GM12873 (cell line): ENCODE measurements around the gene SLC44A1.

ENCODE experiments used
- TF ChIP-seq, protein P1 (sequence below): IDR thresholded peaks from 2 replicates; pipeline ENCODE4 v1.5.1; 2012; ENCODE audit warnings: low read depth, mild to moderate bottlenecking, moderate library complexity, low read length, control low read depth; ENCODE audit not compliant: insufficient read depth; ENCODE audit errors: missing control alignments

SLC44A1 gene

DNA sequence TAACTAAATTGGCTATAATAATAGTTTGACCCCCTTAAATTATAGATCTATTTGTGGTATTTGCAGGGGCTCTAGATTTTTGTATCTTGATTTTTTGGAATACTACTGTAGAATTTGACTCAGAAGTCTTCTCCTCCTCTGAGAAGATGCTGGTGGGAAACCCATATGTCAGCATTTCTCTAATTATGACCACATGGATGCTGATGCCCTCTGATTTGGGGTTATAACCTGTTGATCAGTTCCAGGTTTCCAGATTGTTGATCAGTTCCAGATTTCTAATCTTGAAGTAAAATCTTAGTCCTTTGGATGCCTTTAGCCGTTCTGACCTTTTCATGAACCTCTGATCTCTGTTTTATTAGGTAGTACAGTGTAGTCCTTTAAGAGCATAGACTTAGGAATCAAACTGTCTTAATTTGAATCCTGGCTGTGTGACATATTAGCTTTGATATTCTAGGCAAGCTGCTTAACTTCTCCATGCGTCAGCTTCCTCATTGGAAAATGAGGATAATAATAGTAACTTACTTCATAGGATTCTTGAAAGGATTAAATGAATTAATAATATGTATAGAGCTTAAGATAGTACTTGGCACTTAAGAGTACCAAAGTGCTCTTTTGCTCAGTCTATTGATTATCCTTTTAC is 211.5 kb downstream of the SLC44A1 start:
- TF ChIP-seq, protein P1, sequence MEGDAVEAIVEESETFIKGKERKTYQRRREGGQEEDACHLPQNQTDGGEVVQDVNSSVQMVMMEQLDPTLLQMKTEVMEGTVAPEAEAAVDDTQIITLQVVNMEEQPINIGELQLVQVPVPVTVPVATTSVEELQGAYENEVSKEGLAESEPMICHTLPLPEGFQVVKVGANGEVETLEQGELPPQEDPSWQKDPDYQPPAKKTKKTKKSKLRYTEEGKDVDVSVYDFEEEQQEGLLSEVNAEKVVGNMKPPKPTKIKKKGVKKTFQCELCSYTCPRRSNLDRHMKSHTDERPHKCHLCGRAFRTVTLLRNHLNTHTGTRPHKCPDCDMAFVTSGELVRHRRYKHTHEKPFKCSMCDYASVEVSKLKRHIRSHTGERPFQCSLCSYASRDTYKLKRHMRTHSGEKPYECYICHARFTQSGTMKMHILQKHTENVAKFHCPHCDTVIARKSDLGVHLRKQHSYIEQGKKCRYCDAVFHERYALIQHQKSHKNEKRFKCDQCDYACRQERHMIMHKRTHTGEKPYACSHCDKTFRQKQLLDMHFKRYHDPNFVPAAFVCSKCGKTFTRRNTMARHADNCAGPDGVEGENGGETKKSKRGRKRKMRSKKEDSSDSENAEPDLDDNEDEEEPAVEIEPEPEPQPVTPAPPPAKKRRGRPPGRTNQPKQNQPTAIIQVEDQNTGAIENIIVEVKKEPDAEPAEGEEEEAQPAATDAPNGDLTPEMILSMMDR, result no peak

DNA sequence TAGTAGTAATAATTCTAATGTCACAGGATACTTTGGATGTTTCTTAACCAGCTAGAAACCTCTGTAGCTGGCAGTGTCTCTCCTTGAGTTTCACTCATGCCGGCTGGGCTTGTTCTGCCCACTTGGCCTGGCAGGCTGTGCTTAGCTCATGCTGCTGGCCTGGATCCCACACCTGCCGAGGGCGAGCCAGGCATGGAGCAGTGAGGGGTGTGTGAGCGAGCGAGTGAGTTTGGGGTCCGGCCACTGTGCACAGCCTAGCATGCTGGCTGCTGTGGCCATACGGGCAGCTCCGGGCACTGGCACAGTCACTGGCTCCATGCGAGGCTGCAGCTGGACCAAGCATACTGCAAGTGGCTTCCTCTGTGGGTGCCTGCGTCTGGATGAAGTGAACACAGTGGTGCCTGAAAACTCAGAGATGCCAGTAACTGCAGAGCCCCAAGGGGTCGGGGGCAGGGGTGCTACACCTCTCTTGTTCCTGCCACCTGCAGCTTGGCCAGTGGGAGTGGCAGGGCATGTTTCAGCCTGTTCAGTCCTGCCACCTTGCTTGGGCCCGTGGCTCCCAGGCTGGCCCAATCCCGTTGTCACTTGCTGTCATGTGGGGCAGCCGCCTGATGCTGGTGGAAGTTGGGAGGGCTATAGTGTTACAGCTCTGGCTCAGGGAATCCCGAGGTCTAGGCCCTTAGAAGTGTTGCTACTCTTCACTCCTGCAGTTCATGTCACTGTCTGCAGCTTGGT is 213.3 kb downstream of the SLC44A1 start:
- TF ChIP-seq, protein P1, result no peak

DNA sequence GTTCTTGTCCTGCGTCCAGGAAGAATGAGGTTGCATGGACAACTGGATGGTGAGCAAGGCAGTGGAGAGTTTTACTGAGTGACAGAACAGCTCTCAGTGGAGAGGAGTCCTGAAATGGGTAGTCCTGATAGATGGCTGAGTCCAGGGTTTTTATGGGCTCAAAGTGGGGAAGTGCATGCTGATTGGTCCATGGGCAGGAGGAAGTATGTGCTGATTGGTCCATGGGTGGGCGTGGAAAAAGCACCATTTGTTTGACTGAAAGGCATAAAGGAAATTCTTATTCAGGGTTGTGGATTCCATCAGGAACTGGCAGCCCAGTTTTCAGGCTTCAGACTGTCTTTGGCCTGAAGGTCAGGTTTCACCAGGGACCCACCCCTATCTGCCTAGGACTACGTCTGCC is 214.0 kb downstream of the SLC44A1 start:
- TF ChIP-seq, protein P1, result no peak

DNA sequence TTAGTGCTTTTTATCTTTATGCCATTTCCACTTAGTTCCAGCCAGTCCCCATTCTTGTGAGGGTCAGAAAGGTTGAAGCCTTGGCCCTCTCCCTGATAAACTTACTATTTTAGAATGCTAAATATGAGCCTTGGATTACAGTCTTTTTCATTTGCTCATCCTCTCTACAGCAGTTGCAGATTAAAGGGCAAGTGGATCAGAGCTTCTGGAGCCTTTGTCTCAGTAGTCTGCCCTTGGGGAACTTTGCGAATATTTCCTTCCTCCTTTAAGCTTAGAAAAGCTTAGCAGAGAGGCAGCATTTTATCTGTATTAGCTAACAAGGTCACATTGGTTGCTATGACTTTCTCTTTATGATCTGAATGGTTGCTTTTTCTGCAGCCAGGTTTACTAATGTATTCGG is 214.9 kb downstream of the SLC44A1 start:
- TF ChIP-seq, protein P1, result no peak

DNA sequence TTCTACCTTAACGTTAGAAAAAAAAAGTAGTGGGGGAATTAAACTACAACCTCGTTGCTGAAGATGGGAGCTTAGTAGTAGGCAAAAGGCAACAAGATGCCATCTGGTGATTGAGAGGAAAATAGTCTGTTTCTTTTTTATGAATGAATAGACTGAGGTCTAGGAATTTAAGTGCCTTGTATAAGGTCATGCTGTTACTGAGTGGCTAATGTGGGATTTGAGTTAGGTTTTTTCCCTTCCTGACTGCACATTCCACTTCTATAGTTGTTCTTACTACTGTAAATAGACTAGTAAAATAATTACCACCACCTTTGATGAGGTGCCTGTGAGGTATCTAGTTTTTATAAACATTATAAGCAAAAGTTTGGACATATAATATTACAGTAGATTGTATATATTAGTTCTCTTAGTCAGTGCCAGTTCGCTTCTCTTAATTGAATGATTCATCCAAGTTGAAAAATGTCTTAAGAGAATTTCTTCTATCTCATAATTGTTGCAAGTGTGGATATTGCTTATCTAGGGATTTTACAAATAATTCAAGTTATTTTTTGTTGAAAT is 222.5 kb downstream of the SLC44A1 start:
- TF ChIP-seq, protein P1, result no peak

DNA sequence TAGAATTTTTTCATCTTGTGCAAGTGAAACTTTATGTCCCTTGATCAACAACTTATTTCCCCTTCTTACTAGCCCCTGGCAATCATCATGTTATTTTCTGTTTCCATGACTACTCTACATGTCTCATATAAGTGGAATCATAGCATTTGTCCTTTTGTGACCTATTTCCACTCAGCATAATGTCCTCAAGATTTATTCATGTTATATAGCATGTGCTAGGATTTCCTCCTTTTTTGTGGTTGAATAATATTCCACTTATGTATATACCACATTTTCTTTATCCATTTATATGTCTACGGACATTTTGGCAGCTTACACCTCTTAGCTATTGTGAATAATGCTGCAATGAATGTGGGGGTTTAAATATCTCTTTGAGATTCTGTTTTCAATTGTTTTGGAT is 224.4 kb downstream of the SLC44A1 start:
- TF ChIP-seq, protein P1, result no peak

DNA sequence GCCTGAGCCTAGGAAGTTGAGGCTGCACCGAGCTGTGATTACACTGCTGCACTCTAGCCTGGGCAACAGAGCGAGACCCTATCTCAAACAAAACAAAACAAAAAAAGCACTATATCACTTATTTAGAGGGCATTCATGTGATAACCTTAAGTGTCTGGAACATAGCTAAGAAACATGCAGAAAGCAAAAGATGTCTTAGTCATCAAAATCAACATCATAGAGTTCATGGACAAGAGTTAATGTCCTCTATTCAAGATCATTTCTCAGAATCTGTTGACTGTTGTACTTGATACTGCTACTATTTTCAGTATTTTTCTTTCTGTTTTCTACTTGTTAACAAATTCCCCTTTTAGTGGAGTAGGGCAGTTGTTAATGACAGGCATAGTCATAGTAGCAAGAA is 228.8 kb downstream of the SLC44A1 start:
- TF ChIP-seq, protein P1, result no peak
